ENCODE measurements around the gene OPA3.

DNA sequence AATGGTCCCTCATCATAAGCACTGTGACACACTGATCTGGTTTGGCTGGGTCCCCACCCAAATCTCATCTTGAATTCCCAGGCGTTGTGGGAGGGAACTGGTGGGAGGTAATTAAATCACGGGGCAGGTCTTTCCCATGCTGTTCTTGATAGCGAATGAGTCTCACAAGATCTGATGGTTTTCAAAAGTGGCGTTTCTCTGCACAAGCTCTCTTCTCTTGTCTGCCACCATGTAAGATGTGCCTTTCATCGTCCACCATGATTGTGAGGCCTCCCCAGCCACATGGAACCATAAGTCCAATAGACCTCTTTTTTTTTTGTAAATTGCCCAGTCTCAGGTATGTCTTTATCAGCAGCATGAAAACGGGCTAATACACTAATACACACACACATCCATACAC is 24.3 kb upstream of the OPA3 start:
- TF ChIP-seq, protein P1, sequence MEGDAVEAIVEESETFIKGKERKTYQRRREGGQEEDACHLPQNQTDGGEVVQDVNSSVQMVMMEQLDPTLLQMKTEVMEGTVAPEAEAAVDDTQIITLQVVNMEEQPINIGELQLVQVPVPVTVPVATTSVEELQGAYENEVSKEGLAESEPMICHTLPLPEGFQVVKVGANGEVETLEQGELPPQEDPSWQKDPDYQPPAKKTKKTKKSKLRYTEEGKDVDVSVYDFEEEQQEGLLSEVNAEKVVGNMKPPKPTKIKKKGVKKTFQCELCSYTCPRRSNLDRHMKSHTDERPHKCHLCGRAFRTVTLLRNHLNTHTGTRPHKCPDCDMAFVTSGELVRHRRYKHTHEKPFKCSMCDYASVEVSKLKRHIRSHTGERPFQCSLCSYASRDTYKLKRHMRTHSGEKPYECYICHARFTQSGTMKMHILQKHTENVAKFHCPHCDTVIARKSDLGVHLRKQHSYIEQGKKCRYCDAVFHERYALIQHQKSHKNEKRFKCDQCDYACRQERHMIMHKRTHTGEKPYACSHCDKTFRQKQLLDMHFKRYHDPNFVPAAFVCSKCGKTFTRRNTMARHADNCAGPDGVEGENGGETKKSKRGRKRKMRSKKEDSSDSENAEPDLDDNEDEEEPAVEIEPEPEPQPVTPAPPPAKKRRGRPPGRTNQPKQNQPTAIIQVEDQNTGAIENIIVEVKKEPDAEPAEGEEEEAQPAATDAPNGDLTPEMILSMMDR (IDR thresholded peaks at IDR 0.05): no peak
- no peak for TF ChIP-seq POLR2AphosphoS5 (IDR thresholded peaks at IDR 0.05)
- no peak for TF ChIP-seq EP300 (IDR thresholded peaks at IDR 0.05)
